H9 (cell line): ENCODE data around the gene SH3PXD2B. TPM values are rescaled to one million over a fixed set of nuclear protein-coding genes. Genes with fewer than 3 reads are reported as not detected.

Source experiments
- DNase-seq: peaks from one replicate; pipeline ENCODE4 v3.0.0-alpha.2; 2017
- H2AFZ ChIP-seq: one replicate; pipeline ENCODE4 v1.6.1; 2013; ENCODE audit warnings: mild to moderate bottlenecking, low read length, control low read depth, moderate library complexity
- H2AK5ac ChIP-seq: 2 replicates; pipeline ENCODE4 v1.6.1; 2013; ENCODE audit warnings: low read length, control low read depth, mixed read lengths; ENCODE audit not compliant: insufficient read length
- H2BK120ac ChIP-seq: one replicate; pipeline ENCODE4 v1.6.1; 2013; ENCODE audit warnings: low read depth, mild to moderate bottlenecking, low read length, control low read depth, inconsistent platforms; ENCODE audit not compliant: poor library complexity, severe bottlenecking
- H2BK12ac ChIP-seq: 2 replicates; pipeline ENCODE4 v1.6.1; 2013; ENCODE audit warnings: low read length, control low read depth, mixed read lengths, low read depth; ENCODE audit not compliant: insufficient read length
- H2BK15ac ChIP-seq: 2 replicates; pipeline ENCODE4 v1.6.1; 2013; ENCODE audit warnings: low read depth, low read length, control low read depth
- H2BK20ac ChIP-seq: one replicate; pipeline ENCODE4 v1.6.1; 2013; ENCODE audit warnings: low read depth, mild to moderate bottlenecking, low read length, control low read depth, inconsistent platforms; ENCODE audit not compliant: poor library complexity, severe bottlenecking
- H2BK5ac ChIP-seq: 2 replicates; pipeline ENCODE4 v1.6.1; 2013; ENCODE audit warnings: low read length, control low read depth, mixed read lengths; ENCODE audit not compliant: insufficient read length
- H3K14ac ChIP-seq: 2 replicates; pipeline ENCODE4 v1.6.1; 2013; ENCODE audit warnings: low read length, control low read depth; ENCODE audit not compliant: insufficient read depth
- H3K18ac ChIP-seq: 2 replicates; pipeline ENCODE4 v1.6.1; 2013; ENCODE audit warnings: low read depth, mild to moderate bottlenecking, mixed read lengths, low read length, control low read depth; ENCODE audit not compliant: insufficient read length
- H3K23ac ChIP-seq: 2 replicates; pipeline ENCODE4 v1.6.1; 2013; ENCODE audit warnings: low read length, control low read depth, mixed read lengths, low read depth; ENCODE audit not compliant: insufficient read length
- H3K23me2 ChIP-seq: 2 replicates; pipeline ENCODE4 v1.6.1; 2013; ENCODE audit warnings: low read depth, mild to moderate bottlenecking, mixed read lengths, low read length, control low read depth; ENCODE audit not compliant: insufficient read length, poor library complexity, severe bottlenecking
- H3K27ac ChIP-seq: 2 replicates; pipeline ENCODE4 v1.5.1; 2013; ENCODE audit warnings: low read length, control low read depth, mixed read lengths, low read depth; ENCODE audit not compliant: insufficient read length
- H3K27me3 ChIP-seq: 2 replicates; pipeline ENCODE4 v1.6.1; 2013; ENCODE audit warnings: low read length, control low read depth, inconsistent platforms; ENCODE audit not compliant: insufficient read depth
- H3K4ac ChIP-seq: 2 replicates; pipeline ENCODE4 v1.6.1; 2013; ENCODE audit warnings: low read depth, mild to moderate bottlenecking, control low read depth, inconsistent platforms, low read length, moderate library complexity
- H3K4me1 ChIP-seq: 2 replicates; pipeline ENCODE4 v1.6.1; 2013; ENCODE audit warnings: low read length, control low read depth, inconsistent platforms; ENCODE audit not compliant: insufficient read depth
- H3K4me2 ChIP-seq: 2 replicates; pipeline ENCODE4 v1.6.1; 2013; ENCODE audit warnings: low read length, control low read depth, mixed read lengths; ENCODE audit not compliant: insufficient read length, insufficient read depth
- H3K56ac ChIP-seq: 2 replicates; pipeline ENCODE4 v1.6.1; 2013; ENCODE audit warnings: low read depth, mild to moderate bottlenecking, mixed read lengths, low read length, control low read depth; ENCODE audit not compliant: insufficient read length
- H3K79me1 ChIP-seq: 2 replicates; pipeline ENCODE4 v1.6.1; 2013; ENCODE audit warnings: low read depth, mild to moderate bottlenecking, moderate library complexity, low read length, control low read depth, inconsistent platforms; ENCODE audit not compliant: insufficient read depth, poor library complexity, severe bottlenecking
- H3K79me2 ChIP-seq: 2 replicates; pipeline ENCODE4 v1.6.1; 2013; ENCODE audit warnings: low read length, control low read depth, inconsistent platforms; ENCODE audit not compliant: insufficient read depth
- H3K9ac ChIP-seq: 2 replicates; pipeline ENCODE4 v1.6.1; 2013; ENCODE audit warnings: low read length, control low read depth, mixed read lengths; ENCODE audit not compliant: insufficient read length; ENCODE audit errors: extremely low read depth
- H3K9me3 ChIP-seq: one replicate; pipeline ENCODE4 v1.6.1; 2013; ENCODE audit warnings: low read depth, low read length, inconsistent platforms; ENCODE audit not compliant: control insufficient read depth
- H3T11ph ChIP-seq: one replicate; pipeline ENCODE4 v1.6.1; 2013; ENCODE audit warnings: mild to moderate bottlenecking, low read length, control low read depth, inconsistent platforms
- H4K20me1 ChIP-seq: one replicate; pipeline ENCODE4 v1.6.1; 2013; ENCODE audit not compliant: control insufficient read depth, insufficient read length, insufficient read depth
- H4K5ac ChIP-seq: 2 replicates; pipeline ENCODE4 v1.6.1; 2013; ENCODE audit warnings: low read depth, mild to moderate bottlenecking, mixed read lengths, low read length, control low read depth; ENCODE audit not compliant: insufficient read length
- H4K8ac ChIP-seq: replicated peaks from 2 replicates; pipeline ENCODE4 v1.6.1; 2013; ENCODE audit warnings: low read length, control low read depth, mixed read lengths, low read depth; ENCODE audit not compliant: insufficient read length
- H4K91ac ChIP-seq: 2 replicates; pipeline ENCODE4 v1.6.1; 2013; ENCODE audit warnings: low read depth, mild to moderate bottlenecking, moderate library complexity, mixed read lengths, low read length, control low read depth; ENCODE audit not compliant: insufficient read length
- H3K27ac Mint-ChIP-seq, 3 experiments: 2 replicates in 2 of 3; 3 replicates in 1 of 3; pipeline ENCODE4 v1.8.0; 2020 to 2021; ENCODE audit warnings: mixed read lengths in 3 of 3, mild to moderate bottlenecking in 1 of 3, moderate library complexity in 1 of 3
- H3K27me3 Mint-ChIP-seq: 2 replicates; pipeline ENCODE4 v1.8.0; 2021; ENCODE audit warnings: low read depth, mild to moderate bottlenecking, moderate library complexity, mixed read lengths
- H3K36me3 Mint-ChIP-seq, 3 experiments: 2 replicates in 2 of 3; 3 replicates in 1 of 3; pipeline ENCODE4 v1.8.0; 2020 to 2021; ENCODE audit warnings: low read depth in 3 of 3, mixed read lengths in 3 of 3; ENCODE audit not compliant: insufficient read depth in 1 of 3
- H3K4me1 Mint-ChIP-seq, 2 experiments: 2 replicates each; pipeline ENCODE4 v1.8.0; 2020; ENCODE audit warnings: mixed read lengths in 2 of 2
- H3K4me3 Mint-ChIP-seq, 2 experiments: 2 replicates in 1 of 2; 3 replicates in 1 of 2; pipeline ENCODE4 v1.8.0; 2020 to 2021; ENCODE audit warnings: mild to moderate bottlenecking in 2 of 2, mixed read lengths in 2 of 2, moderate library complexity in 1 of 2
- H3K9me3 Mint-ChIP-seq, 2 experiments: 2 replicates in 1 of 2; 3 replicates in 1 of 2; pipeline ENCODE4 v1.8.0; 2020; ENCODE audit warnings: mild to moderate bottlenecking in 2 of 2, mixed read lengths in 2 of 2, moderate library complexity in 1 of 2
- CTCF ChIP-seq: fragments of 200-600 bp; sonication (generic); conservative IDR thresholded peaks from 3 replicates; pipeline ENCODE4 v1.8.0; 2021; ENCODE audit warnings: antibody characterized with exemption, mild to moderate bottlenecking
- WGBS: extraction: QIAGEN DNeasy Blood & Tissue Kit; methylation state at CpG from one replicate; pipeline ENCODE4 v1.1.7; 2013; ENCODE audit warnings: missing lambda C conversion rate, low lambda C conversion rate, mixed read lengths; ENCODE audit not compliant: insufficient read length; ENCODE audit errors: extremely low coverage; 5-methylcytosine and 5-hydroxymethylcytosine counted together
- total RNA-seq: library from RNA; stranded (reverse); gene quantifications from 2 replicates; pipeline ENCODE4 v1.2.1, GENCODE V29; 2021

The SH3PXD2B gene
- total RNA-seq, 1 experiment from 2014 or later = 49.0 TPM

- H2BK15ac ChIP-seq = no peak overlapping the region
- H3K18ac ChIP-seq = no peak overlapping the region
- no peak overlapping the region for H4K5ac ChIP-seq
- TF ChIP-seq CTCF = no peak
- no peaks in the 10 kb centered on the region for H3K79me1 ChIP-seq
- no peak overlapping the region for H3K4ac ChIP-seq
- H3K9me3 ChIP-seq = no peaks in the 10 kb centered on the region
- Mint-ChIP-seq H3K9me3 (no peaks in the 10 kb centered on the region), H3K36me3 (no peaks in the 10 kb centered on the region), H3K4me3 (no peak overlapping the region), H3K27ac (no peak overlapping the region; a peak in 1 of 7 replicates), H3K4me1 (peaks cover 0 to 11% of the 10 kb centered on the region in 2 experiments; a peak in 3 of 4 replicates), H3K27me3 (peaks cover 15% of the 10 kb centered on the region)
- H3K27me3 ChIP-seq = no peaks in the 10 kb centered on the region
- H3K9ac ChIP-seq = no peak overlapping the region
- H3K79me2 ChIP-seq = no peaks in the 10 kb centered on the region
- H3K27ac ChIP-seq = no peak overlapping the region
- no peak overlapping the region for H2AFZ ChIP-seq
- H4K8ac ChIP-seq = no peak overlapping the region
- no peak overlapping the region for H3T11ph ChIP-seq
- H4K20me1 ChIP-seq = no peaks in the 10 kb centered on the region
- H3K23me2 ChIP-seq = no peaks in the 10 kb centered on the region
- no peaks in the 10 kb centered on the region for H3K4me1 ChIP-seq
- H3K14ac ChIP-seq = no peak overlapping the region
- H4K91ac ChIP-seq = no peak overlapping the region
- H2BK5ac ChIP-seq = no peak overlapping the region
- no peak overlapping the region for H3K4me2 ChIP-seq
- H2BK120ac ChIP-seq = no peak overlapping the region
- no peak overlapping the region for H3K23ac ChIP-seq
- H2BK20ac ChIP-seq = no peak overlapping the region
- DNase-seq = peak; percentile 19
- H2AK5ac ChIP-seq = no peak overlapping the region
- H3K56ac ChIP-seq = no peak overlapping the region
- no CpG with 5 or more reads among the region's 7 CpGs for WGBS
- H2BK12ac ChIP-seq = no peak overlapping the region
Measured at GRCh38 chr5:172501708-172502320, 47.5 kb upstream of the SH3PXD2B start.
